HG02759 (cell line): ENCODE data around the gene NUDT17.
A peak's percentile ranks its signal among the peaks of the same experiment; 100 is the strongest.

Source experiments
- ATAC-seq: cut with Tn5 transposase; IDR thresholded peaks from one replicate; pipeline ENCODE4 v1.9.1; 2021; ENCODE audit warnings: mild to moderate bottlenecking, moderate library complexity; ENCODE audit not compliant: unreplicated experiment

Gene NUDT17

DNA sequence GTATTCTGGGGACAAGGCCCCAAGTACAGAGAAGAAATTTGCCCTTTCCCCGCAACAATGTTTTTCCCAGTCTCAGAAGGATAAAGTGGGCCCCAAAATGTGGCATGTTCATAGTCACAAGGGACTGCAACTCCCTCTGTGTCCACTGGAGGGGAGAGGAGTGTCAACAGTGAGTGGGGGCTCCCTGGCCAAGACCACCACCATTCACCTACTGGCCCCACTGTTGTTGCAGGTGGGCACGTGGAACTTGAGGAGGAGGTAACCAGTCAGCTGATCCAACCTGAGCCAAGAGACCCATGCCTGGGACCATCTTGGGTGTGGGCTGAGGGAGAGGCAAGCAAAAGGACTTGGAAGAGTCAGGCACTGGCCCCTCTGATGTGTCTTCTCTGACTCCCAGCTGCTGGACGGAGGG, 777 bp downstream of the NUDT17 start:
- no peak for ATAC-seq

DNA sequence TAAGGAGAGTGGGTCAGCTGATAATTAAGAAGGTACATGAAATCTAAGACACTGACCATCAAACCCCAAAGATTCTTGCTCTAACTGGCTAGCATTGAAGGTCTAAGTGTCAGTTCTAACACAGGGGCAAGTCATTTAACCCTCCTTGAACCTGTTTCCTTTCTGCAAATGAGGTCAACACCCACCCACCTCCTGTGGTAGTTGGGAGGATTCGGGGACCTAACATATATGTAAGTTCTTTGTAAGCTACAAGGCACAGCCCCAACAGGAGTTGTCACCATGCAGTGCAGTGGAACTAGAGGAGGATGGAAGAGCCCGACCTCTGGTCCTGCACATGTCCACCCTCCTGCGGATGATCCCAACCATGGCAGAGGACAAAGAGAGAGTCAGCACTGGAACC, 2.4 kb downstream of the NUDT17 start:
- ATAC-seq: no peak

DNA sequence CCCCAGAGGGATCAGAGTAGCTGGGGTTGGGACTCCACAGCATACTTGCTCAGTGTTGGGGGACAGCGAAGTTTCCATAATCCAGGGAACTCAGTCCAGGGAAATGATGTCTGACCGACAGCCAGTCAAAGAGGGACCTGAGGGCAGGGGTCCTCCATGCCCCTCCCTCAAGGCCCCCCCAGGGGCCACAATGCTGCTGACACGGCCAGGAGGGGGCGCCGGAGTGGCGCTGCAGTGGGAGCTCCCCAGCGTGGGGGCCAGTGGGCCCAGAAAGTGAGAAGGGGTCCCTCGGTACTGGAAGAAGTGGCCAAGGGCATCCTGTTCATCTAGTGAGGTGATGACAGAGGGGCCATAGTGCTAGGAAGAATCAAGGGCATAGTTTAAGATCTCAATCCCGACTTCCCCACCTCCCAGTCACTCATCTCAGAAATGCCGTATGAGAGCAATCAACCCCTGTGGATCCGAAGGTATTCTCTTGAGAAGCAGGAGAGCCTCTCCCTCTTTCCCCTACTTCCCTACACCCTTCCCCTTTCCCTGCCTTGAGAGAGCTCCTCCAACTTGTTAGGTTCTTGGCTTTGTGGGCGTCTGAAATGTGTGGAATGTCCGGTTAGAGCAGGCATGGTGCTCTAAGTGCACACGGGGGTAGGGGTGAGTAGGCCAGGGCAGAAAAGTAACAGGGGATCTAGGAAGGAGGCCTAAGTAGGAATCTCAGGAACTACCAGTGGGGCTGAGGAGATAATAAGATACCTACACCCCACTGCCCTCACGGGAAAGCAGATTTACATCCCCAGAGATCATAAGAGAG, 4.1 kb downstream of the NUDT17 start:
- no peak for ATAC-seq

DNA sequence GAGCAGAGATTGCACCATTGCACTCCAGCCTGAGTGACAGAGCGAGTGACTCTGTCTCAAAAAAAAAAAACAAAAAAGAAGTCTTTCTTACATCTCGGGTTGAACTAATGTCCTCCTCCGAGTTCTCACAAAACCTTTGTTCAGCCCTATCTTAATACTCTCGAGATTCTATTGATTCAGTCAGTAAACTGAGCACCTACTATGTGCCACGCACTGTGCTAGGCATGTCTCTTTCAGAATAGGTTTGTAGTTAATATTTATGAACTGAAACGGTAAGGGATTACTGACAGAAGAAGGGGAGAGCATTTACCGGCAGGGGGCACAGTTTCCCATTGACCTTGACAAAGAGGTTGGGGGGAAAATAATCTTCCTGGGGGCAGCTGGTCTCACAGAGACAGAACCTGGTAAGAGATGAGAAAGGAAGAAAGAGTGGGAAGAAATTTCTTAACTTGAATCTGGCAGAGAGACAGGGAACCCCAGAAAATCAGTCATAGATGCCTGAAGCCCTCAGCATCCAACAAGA, 10.1 kb downstream of the NUDT17 start:
- no peak for ATAC-seq

DNA sequence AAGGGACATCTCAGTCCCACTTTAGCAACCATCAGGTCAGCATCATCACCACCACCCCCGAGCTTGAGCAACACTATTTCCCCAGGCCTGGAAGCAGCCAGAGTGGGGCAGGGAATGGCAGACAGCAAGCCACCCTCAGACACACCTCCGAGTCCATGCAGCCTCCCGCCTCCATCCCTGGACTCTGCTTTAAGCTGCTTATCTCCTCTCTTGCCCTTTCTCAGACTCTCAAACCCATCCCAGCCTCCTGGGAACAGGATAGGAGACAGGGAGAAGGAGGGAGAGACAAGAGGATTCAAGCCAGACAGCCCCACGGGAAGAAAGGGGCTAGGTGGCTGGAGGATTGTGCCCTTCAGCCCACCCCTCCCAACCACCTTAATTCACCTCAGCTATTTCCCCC, 11.7 kb downstream of the NUDT17 start:
- no peak for ATAC-seq

DNA sequence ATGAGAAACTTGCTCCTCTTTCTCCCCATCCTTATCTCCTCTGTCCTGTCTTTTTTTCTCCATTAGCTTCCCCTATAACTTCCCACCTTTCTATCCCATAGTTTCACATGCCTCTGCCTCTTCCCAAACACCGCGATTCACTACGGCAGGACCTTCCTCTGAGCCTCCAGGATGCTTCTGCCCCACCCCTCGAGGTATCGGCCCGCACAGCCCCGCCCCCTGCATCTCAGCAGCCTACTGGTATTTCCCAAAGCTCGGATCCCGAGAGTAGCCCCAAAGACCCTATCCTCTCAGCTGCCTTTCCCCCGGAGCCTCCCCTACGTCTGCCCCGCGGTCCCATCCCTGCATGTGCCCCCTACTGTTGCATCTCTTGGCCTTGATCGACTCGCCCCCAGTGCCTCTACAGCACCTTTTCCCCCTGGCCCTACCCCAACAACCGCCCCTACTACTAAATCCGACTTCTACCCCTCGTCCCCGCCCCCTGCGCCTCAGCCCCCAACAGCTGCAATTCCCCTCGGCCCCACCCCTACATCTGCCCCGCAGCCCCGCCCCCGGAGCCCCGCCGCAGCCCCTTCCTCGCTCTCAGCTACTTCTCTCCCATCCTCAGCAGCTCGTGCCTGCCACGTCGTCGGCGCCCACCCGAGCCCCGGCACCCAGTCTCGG, 12.9 kb downstream of the NUDT17 start:
- peak; percentile 18 for ATAC-seq

DNA sequence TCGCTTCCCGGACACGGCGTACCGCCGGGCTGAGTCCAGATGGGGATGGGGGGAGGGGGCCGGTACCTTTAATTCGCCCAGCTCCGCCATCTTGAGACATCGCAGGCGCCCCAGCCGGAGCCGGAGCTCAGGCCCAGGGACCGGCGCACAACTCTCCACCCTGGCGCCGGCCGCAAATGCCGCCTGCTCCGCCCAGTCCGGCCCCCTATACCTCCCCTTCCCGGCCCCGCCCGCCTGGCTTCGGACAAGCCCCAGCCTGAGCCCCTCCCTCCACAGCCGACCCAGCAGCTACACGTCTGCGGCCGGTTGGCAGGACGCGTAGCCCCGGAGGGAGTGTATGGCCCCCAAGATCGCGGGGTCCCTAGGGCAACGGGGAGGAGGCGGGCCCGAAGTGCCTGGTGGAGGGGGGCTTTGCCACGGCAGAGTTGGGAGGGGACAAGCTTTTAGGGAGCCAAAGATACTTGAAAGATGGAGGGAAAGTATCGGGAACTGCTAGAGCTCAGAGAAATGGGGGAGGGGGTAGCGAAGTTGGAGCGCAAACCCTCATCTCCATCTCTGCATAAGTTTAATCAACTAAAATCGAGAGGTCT, 13.6 kb downstream of the NUDT17 start, which contains the start of gene PIAS3:
Gene PIAS3 (minus strand): TSS at position 181 of the 590 bp plus-strand sequence. CDS start 91 bp downstream, at position 90.
- peak; percentile 90 for ATAC-seq

DNA sequence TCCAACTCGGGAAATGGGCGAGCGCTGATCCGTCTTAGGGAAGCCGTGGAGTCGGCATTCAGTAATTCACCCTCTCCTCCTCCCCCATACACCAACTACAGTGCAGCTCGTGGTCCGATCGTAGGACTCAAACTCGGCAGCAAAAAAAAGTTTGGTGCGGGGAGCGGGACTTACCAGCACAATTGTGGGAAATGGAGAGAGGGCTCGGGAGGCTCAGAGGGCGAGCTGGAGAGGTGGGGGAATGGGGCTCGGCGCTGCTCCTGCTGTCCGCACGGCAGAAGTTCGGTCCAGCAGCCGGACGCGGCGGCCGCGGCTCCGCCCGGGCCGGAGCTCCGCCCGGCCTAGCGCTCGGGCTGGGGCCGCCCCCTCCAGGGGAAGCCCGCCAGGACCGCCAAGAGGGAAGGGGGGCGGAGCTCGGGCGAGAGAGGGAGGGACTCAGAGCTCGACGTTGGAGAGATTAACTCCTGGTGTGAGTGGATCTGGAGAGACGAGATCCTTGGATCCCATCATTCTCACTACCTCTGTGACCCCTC, 14.1 kb downstream of the NUDT17 start:
- peak; percentile 74 for ATAC-seq

DNA sequence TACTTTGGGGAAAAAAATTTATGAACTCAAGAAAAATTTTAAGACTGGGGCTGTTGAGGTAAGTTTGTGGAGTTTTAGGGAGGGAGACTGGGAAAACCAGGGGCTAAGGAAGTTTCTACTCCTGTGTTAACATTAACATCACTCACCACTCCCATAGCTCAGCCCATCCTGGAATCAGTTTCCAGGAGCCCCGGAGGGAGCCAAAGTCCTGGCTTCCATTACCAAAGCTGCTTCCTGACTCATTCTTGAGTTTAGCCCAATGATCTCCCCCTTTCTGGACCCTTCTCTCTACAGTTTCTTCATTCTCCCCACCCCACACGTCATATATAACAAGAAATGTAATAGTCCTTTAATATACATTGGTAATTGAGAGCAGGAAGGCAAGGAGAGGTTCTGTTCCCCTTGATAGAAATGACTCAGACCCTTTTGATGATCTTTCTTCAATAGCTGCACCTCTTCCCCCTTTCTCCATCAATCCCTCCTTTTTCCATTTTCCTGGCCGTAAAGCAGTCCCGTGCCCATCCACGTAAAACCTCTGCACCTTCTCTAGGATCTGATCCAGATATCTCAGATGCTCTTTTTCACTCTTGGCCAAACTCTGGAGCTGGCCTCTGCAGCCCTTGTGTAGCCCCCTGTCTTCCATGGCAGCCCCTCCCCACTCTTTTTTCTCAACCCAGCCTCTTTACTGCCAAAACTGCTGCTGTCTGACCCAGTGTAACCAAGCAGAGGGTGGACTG, 18.0 kb downstream of the NUDT17 start:
- ATAC-seq: no peak

DNA sequence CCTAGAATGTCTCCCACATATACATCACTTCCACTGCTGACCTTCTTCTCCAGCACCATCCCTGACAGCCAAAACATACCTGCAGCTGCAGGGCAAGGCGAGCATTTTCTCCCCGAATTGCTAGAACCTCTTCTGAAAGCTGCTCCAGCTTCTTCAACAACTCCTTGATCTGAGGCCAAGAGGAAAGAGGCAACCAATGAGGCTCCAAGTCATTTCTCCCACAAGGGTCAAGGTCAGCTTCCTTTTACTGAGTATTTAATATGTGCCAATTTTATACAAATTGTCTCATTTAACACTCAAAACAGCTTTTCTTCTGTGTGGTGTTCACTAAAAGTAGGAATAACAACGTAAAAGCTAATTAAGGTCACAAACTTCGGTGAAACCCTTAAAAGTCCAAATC, 22.8 kb downstream of the NUDT17 start:
- no peak for ATAC-seq

DNA sequence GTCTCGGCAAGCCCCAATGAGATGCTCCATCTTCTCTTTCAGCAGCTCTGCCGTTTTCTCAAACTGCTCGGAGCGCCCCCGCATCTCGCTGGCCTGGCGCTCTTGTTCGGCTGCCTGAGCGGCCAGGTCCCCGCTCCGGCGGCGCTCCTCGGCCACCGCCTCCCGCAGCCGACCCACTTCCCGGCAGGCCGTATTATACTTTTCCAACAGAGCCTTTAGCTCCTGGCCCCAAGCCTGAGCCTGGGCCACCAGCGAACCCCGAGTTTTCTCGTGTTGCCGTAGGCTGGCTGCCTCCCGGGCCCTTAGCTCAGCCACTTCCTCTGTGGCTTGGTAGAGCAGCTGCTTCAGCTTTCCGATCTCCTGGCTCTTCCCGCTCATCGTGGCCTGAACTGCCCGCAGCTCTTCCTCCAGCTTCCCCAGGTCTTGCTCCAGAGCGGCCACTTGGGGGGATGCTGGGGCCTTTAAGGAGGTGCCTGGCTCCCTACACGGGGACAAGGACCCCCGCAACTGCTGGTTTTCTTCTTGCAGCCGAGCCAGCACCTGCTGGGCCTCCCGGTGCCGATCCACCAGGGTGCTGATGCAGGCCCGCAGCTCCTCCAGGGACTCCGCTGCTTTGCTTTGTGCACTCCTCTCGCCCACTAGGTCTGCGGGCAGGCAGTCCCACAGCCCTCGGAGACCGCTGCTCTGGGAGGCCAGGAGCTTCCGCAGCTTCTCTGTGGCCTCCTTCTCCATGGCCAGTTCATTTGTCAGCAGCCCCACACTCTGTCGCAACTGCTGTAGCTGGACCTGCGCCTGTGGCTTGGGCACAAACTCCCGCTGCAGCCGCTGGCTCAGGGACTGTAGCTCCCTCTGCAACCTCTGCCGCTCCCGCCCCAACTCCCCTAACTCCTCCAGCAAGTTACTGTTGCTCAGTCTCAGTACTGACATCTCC, 26.8 kb downstream of the NUDT17 start:
- no peak for ATAC-seq

DNA sequence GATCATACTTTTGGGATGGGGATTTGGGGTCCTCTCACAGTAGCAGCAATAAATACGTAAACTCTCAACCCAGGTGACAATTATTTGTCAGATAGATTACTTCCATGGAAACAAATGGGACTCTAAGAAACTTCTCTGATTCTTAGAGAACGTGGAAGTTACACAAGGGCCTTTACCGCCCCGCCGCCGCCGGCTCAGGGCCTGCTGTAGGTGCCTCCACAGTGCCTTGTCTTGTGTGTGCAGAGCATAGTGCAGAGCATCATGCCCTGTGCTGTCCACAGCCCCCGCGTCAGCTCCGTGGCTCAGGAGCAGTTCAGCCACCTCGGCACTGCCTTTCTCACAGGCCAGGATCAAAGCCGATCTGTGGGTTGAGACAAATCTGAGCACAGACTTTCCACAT, 29.2 kb downstream of the NUDT17 start:
- no peak for ATAC-seq

DNA sequence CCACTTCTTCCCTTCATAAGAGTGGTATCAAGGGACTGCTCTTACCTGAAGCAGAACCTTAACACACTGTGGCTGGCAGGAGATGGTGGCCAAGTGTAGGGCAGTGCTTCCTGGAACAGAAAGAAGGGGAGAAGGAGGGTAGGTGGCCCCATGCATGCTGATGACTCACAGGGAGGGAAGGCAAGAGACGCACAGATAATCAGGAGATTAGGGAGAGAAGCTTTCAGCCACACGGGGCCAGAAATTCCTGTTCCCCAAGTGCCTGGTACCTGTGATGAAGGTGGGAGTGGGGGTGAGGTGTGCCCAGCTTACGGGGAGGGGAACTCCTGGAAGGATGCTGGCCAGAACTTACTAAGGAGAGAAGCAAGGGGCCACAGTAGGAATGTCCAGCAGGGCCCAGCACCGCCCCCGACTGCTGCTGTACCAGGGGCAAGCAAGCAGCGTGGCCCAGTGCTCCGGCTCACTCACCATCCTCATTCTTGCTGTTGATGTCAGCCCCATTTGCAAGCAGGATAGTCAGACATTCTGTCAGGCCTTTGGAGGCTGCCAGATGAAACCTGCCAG, 32.6 kb downstream of the NUDT17 start:
- no peak for ATAC-seq

DNA sequence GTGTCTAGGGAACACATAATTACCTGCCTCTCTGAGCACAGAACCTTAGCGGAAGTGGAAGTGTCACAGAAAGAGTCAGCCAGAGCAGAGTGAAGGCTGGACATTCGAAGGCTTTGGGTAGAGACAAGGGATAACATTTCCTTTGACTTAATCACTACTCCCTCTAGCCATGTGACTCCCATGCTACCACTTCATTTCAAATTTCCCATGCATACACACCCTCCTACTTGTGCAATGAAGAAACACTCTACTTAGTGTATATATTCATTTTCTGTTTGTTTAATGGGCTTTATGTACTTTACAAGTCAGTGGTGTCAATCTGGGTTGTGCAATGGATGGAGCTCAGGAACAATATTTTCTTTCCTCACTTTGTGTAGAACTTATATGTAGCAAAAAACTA, 33.3 kb downstream of the NUDT17 start:
- no peak for ATAC-seq

DNA sequence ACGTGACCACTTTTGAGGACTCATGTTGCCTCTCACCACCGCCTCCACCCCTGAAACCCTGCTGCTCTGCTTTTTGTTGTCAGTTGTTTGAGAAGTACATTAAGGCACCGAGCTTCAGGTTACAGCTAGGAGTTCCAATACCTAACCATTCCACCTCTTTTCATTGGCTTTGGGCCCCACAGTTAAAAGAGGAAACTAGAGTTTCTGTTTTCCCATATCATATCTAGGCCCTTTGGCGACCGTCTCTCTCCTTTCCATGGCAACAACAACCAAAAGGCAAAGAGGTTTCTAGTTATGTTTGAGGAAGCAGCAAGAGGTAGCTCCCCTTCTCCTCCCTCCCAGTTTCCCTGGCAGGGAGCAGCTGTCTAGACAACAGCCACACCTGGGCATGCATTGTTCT, 34.3 kb downstream of the NUDT17 start:
- no peak for ATAC-seq

DNA sequence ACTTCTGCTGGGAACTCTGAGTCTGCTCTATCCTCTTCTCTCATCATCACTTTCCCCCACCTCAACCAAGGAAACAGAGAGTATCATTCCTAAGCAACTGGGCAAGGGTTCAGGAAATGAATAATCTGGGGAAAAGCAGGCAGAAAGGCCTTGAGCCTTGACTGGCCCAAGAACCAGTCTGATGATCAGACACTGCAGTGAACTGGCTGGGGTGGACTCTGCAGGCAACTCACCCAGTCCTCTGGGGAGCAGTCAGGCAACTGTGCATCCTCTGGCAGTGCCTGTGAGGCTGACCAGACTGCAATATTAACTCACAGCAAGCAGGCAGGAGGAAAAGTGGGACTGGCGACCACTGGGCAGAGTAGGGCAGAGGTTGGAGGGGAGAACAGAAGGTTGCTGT, 39.2 kb downstream of the NUDT17 start:
- no peak for ATAC-seq

DNA sequence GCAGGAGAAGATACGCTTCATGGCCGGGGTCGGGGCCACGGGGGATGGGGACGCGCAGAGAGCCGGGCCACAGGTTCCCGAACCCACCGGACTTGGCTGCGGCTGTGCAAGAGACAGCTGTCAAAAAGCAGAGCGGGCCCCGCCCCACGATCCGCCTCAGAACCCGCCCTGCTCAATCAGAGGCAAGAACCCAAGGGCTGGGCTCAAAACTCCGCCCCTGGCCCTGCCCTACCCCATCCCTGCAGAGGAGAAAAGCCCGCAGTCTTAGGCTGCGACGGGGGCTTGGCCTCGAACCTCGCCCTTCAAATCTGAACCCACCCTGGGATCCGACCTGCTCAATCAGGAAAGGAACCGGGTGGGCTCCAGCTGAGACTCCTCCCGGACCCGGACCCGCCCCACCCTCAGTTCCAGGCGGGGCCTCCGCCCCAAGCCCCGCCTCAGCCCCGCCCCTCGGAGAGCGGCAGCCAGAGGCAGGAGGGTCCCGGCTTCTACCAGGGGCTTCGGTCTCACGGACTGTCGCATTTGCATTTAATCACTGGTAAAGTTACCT, 40.4 kb downstream of the NUDT17 start, which contains the start of gene ANKRD35:
Gene ANKRD35 (minus strand): TSS at position 129 of the 550 bp plus-strand sequence. CDS start 108 bp downstream, at position 21.
- peak; percentile 99 for ATAC-seq

DNA sequence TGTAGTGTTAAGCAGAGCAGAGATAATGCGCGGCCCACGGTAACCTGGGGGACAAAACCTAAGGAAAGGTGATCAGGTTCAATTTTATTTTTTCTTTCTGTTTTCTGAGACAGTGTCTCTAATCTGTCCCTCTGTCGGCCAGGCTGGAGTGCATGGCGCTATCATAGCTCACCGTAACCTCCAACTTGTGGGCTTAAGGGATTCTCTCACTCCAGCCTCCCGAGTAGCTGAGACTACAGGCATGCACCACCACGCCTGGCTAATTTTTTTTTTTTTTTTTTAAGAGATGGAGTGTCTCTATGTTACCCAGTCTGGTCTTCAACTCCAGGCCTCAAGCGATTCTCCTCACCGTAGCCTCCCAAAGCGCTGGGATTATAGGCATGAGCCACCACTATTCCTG, 41.0 kb downstream of the NUDT17 start:
- no peak for ATAC-seq

DNA sequence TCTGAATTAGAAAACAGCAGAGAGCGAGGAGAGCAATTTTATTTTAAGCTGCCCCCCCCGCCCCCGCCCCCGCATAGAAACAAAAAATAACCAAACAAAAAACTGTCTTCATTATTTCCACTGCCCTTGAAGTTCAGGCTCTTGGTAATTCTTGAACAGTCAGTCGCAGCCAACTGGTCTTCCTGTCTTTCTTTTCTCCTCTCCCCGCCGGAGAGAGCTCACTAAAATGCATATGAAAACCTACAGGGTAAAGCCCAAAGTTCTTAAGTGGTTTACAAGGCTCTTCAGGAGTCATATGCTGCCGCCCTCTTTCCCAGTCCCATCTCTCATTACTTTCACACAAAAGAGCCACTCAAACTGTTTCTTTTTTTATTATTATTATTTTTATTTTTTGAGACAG, 41.4 kb downstream of the NUDT17 start:
- ATAC-seq: no peak
